Fibroblast of skin of right biceps (primary cell): ENCODE measurements around the gene USP24.
A peak's percentile ranks its signal among the peaks of the same experiment; 100 is the strongest.

Experiments
- DNase-seq: peaks from one replicate; pipeline ENCODE4 v3.0.0-alpha.2; 2013

USP24 gene, protein sequence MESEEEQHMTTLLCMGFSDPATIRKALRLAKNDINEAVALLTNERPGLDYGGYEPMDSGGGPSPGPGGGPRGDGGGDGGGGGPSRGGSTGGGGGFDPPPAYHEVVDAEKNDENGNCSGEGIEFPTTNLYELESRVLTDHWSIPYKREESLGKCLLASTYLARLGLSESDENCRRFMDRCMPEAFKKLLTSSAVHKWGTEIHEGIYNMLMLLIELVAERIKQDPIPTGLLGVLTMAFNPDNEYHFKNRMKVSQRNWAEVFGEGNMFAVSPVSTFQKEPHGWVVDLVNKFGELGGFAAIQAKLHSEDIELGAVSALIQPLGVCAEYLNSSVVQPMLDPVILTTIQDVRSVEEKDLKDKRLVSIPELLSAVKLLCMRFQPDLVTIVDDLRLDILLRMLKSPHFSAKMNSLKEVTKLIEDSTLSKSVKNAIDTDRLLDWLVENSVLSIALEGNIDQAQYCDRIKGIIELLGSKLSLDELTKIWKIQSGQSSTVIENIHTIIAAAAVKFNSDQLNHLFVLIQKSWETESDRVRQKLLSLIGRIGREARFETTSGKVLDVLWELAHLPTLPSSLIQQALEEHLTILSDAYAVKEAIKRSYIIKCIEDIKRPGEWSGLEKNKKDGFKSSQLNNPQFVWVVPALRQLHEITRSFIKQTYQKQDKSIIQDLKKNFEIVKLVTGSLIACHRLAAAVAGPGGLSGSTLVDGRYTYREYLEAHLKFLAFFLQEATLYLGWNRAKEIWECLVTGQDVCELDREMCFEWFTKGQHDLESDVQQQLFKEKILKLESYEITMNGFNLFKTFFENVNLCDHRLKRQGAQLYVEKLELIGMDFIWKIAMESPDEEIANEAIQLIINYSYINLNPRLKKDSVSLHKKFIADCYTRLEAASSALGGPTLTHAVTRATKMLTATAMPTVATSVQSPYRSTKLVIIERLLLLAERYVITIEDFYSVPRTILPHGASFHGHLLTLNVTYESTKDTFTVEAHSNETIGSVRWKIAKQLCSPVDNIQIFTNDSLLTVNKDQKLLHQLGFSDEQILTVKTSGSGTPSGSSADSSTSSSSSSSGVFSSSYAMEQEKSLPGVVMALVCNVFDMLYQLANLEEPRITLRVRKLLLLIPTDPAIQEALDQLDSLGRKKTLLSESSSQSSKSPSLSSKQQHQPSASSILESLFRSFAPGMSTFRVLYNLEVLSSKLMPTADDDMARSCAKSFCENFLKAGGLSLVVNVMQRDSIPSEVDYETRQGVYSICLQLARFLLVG (N-terminal part only)

DNA sequence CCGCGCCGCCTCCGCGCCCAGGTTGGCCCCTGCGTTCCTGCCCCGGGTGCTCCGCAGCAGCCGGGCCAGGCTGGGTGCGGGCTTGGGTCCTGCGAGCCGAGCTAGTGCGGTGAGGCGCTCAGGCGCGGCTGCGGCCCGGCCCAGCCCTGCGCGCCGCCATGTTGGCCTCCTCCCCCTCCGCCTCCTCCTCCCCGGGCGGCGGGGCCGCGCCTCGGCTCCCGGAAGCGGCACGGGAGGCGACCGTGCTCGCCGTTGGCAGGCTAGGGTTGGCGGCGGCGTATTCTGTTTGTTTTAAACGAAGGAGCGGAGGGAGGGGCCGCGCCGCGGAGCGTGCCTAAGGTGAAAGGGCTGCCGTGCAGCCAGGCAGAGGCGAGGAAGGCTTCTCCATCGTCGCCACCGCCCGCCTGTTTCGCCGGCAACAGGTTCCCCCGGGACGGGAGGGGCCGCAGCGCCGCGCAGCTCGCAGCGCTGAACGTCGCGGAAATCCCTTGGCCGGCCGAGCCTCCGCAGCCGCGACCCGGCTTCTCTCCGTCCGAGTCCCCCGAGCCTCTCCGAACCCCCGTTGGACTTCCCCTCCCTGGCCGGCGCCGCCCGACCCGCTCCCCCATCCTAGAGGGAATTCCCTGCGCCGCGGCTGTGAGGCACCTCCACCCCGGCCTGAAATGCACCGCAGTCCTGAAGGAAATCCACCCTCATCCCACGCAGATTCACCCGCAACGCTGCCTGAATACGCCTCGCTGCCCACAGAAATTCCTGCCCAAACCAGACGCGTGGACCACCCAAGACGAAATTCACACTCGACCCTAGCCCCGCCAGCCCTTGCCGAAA, at the start of gene USP24:
Gene USP24, minus strand, starts transcription at position 171 of the 828 bp plus-strand sequence. CDS start 251 bp downstream, outside the sequence.
- DNase-seq: peak; percentile 75

DNA sequence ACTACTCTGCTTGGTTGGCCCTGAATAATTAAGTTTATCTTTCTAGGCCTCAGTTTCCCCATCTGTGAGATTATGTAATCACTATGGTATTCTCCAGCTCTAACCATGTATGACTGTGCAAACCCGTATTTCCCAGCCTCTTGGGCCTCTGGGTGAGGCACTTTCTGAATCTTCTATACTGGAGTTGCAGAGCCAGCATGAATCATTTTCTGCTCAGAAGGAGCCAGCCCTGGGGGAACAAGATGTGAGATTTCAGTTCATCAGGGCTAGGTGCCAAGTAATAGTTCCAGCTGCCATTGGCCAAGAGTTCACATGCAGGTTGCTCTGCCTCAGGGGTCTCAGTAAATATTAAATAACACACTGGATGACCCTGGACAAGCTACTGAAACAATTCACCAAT, 47.7 kb upstream of the USP24 start:
- DNase-seq: peak; percentile 51

DNA sequence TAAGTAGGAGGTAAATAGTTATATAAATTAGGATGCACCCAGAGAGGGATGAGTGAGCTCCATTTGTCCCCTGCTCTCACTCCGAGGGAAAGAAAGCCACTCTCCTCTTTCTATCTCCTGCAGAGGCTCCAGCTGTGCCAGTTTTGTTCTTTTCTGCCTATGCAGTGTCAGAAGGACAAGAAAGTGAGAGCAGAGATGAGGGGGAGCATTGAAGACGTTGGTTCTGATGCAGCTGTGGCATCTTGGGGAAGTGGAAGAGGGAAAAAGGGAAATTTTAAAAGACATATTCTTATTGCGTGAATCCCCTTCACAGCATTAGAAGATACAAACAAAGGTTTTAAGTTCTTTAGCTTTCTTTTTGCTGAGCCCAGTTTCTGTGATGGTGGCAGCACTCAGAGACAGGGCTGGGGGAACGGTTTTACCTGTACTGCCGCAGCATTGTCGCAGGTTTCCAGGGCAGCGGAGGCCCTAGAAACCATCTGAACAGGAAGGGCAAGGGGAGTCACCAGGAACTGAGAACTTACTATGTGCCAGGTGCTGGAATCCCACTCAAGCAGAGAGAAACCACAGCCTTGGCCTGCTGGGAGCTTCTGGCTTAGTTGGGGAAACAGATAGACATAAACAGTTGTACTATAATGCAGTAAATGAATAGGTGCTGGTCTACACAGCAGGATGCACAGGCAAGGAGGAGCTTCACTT, 44.9 kb upstream of the USP24 start:
- no peak for DNase-seq

DNA sequence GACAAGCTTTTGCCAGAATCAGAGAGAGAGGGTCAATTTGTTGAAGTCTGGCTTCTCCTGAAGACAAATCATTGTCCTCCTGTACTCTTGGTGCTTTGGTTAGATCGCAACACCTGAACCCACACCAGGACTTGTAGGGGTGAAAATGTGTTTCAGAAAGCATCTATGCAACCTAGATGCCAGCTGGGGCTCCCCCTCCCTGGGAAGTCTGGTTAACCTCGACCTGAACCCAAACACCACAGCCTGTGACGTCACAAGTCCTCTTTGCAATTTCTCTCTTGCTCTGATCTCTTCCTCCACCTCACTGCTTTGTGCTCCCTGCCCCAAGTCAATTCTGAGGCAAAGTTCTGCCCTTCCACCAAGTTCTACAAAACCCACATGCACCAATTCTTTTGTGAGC, 42.8 kb upstream of the USP24 start:
- no peak for DNase-seq

DNA sequence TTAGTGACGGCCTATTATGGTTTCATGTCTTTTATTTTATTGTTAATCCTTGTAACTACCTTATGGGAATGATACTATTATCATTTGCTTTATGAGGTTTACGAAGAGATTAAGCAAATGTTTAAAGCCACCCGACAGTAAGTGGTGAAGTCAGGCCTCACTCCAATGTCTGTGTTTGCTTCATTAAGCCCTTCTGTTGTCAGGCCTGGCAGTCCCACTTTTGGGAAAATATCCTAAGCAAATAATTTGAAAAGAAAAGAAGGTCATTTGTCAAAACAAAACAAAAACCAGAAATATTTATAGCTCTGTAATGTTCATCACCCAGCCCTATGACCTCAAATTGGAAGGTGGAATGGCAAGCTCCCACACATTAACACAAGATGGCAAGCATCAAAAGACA, 40.7 kb upstream of the USP24 start:
- no peak for DNase-seq

DNA sequence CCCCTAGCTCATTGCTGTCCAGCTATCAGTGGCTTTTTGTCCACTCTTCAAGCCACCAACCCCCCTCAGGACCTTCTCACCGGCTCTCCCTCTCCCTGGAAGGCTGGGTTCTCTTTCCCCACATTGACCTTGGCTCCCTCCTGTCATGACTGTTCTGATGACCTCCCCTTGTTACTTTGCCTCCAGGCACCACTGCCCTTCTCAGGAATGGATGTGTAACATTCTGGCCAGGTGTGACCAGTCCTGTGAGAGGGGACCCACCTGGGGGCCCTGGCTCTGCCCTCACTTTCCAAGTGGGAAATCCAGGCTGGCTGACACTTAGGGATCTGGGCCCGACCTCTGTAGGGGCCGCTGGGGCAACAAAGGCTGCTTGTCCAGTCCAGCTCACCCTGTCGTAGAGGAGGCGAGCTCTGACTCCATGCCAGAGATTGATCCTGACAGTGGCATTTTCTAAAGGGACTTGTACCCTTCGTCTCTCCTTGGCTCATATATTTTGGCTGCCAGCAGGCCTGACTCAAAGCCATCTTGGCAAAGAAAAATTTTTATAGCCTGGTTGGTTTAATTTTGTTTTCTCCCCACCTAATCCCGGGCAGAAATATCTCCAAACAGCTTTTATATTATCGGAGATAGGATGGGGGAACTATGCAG, 37.9 kb upstream of the USP24 start:
- DNase-seq: no peak

DNA sequence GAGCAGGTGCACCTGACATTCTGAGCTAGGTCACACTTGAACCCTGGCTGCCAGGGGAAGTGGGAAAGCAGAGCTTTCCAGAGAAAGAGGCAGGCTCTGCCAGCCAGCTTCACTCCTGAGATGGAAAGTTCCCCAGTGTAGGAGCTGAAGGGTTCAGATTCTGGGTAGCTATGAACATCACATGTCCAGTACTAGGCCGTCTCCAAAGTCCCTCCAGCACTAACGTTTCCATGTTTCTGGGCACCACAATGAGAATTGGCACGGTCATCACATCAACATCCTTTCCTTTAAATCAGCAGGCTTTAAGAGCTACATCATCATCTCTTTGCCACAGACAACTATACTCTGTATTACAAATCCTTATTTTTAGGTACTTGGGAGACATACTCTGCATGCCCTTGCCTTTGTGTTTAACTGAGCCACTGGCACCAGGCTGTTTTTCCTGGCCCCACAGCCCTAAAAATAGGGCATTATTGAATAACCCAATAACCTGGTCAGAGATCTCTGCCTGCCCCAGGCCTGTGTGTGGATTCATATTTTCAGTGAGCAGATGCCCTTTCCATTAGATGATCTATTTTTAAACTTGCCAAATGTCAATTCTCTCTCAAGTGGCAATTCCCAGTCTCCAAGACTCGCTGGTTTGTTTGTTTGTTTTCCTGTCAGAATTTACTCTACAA, 35.4 kb upstream of the USP24 start:
- DNase-seq: no peak

DNA sequence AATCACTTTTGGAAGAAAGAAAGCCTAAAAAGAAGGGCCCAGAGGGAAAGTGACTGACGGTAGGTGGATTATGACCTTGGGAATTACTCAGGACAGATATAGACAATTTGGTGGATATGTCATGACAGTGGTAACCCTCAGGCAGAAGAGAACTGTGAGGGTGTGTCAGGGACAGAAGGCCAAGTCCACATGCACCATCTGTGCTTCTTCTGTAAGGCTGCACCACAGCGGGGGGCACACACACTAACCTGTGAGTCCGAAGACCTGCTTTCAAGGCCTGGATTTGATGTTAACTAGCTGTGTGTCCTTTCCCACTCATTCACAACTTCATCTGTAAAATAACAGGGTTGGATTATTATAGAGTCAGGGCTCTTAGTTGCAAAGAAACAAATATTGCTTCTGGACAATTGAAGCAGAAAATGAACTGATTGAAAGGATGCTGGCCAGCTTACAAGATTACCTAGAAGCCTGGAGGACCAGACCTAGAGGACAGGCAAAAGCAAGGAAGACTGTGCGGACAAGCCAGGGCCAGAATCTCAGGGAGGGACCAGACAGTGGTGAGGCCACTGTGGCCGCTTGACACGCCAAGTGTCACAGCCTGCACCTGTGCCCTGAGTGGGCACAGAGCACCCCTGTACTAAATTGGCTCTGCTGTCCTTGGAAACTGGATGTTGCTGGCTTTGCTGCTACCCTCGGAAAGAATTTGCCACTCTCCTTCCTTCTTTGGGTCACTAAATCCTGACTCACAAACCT, 34.7 kb upstream of the USP24 start:
- DNase-seq: no peak

DNA sequence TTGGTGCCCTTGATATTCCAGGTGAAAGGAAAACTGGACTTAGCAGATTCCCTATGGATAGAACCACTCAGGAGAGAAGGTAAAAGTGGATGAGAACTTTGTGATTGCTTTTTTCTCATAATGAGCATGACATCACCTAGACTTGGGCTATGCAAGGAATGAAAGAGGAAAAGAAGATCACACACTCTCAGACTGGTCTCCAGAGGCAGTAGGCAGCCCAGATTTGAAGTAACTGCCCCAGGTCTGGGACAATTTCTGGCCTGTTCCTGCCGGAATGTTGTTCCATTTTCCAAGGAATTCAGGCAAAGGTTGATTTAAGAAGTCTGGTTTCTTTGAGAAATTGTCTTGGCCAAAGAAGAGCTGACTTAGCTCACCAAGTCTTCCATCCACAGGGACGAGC, 31.7 kb upstream of the USP24 start:
- no peak for DNase-seq

DNA sequence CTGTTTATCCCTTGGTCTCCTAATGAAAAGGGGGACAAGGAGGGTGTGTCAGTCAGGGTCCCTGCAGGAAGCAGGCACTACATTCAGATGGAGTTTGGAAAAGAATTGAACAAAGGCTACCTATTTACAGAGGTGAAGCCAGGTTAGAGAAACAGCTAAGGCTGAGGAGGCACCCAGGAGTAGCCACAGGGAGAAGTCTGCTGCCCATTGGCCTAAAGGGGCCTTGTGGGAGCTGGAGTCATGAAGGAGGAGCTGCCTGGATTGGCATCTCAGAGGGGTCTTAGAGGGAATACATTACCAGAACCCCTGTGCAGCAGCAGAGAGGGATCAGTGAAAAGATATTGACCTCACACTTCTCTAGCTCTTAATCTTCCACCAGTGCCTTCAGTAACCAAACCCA, 31.2 kb upstream of the USP24 start:
- no peak for DNase-seq

DNA sequence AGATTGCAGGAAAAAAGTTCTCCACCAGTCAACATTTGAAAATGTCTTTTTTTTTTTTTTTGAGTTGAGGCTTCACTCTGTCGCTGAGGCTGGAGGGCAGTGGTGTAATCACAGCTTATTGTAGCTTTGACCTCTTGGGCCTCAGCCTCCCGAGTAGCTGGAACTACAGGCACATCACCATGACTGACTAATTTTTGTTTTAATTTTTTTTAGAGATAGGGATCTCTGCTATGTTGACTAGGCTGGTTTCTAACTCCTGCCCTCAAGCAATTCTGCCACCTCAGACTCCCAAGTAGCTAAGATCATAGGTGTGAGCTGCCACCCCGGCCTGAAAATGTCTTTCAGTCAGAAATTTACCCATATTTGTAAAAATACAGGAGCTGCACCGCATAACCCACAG, 30.6 kb upstream of the USP24 start:
- DNase-seq: no peak

DNA sequence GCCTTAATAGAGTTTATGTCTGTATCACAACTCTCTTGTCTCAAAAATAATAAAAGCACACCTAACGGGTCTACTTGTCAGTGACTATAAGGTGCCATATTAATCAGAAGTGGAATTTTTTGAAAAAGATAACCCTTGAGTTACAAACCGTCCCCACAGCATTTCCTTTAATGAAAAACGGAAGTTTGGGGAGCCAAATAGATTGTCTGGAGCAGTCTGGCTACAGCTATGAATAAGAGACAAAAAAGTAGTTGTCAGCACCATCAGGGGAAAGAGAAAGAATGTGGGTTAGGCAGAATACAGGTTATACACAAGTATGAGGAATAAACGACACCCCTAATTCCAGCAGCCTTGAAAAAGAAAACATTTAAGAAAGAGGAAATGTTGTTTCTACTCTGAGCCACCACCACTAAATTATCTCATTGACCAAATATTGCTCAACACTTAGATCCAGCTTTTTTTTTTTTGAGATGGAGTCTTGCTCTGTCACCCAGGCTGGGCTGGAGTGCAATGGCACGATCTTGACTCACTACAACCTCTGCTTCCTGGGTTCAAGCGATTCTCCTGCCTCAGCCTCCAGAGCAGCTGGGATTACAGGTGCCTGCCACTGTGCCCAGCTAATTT, 29.4 kb upstream of the USP24 start:
- peak; percentile 50 for DNase-seq

DNA sequence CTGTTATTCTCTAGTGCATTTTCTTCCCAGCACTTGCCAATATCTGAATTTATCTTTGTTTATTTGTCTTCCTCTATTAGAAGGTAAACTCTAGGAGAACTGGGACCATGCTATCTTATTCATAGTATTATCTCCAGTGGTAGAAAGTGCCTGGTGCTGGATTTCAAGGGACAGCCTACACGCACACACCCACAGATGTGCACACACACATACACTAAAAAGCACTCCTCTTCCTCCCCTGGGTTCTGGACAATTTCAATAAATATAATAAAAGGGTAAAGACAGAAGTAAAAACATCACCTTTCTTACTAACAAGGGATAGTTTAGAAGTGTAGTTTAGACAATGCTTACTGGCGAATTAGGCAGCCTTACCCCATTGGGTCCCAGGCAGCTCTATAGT, 28.5 kb upstream of the USP24 start:
- DNase-seq: no peak

DNA sequence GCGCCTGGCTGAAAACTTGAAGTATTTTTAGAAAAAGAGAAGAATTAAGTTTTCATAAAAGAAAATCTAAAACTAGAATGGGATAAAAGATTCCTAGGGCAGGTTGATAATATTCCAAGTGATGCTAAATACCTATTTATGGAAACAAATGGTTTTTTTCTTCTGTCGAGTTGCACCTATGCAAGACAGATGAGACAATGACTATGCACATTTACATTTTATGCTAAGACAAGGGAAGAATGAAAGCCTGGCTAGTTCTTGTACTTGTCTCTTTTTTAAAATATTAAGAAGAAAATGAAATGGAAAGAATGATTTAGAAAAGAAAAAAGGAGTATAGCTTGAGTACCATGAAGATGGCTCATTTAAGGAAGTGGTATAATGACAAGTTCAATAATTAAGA, 24.4 kb upstream of the USP24 start:
- DNase-seq: no peak

DNA sequence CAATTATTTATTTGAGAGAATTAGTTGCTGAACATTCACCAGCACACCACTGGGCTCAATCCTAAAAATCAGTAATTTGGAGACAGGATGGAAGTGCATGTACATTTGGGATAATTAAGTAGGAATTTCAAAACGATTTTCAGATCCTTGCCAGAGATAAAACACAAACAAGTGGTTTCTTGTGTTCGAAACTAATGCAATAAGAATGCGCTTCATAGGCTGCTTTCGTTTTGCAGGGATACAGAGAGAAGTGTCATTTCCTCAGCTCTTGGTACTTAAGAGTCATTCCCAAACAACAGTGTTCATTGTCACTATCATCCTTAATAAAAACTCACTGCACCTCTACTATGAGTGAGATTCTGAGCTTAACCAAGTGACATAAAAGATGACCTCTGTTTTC, 20.6 kb upstream of the USP24 start:
- DNase-seq: peak; percentile 87

DNA sequence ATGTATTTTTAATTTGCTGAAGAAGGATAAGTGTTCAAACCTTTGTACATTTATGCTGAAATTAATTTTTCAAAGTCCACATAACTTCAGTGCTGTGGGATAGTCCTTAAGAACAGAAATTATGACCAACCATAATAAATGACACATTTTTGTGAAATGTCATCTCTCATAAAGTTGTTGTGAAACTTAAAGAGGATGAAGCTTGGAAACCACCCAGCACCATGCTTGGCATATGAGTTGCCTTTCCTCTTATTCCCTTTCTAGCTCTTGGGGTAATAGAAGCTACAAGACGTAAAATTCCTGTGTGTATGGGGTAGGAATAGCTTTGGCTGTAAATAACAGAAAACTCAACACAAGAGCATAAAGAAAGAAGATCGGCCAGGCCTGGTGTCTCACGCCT, 18.9 kb upstream of the USP24 start:
- DNase-seq: peak; percentile 78

DNA sequence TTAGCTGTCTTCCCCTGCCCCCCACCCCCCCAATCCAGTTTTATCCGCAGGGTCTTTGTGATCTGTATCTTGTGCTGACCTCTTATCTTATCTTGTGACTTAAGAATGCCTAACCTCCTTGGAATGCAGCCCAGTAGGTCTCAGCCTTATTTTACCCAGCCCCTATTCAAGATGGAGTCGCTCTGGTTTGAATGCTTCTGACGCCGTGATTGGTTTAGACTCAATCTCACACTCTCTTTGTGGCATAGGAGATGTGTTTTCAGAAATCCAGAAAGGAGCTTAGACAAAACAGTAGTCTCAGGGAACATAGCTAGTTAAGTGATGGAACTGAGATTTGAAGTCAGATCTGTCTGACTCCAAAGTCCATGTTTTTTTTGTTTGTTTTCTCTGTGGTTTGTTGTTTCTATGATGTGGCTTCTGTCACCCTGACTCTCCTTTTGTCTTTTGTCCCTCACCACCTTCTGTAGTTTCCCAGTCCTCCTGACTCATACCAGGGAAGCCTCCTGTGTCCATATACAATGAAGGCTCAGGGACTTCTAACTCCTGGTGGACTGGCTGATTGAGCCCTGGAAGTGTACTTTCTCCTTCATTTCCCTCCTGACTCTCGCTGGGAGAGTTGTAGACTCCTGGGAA, 18.1 kb upstream of the USP24 start:
- peak; percentile 33 for DNase-seq

DNA sequence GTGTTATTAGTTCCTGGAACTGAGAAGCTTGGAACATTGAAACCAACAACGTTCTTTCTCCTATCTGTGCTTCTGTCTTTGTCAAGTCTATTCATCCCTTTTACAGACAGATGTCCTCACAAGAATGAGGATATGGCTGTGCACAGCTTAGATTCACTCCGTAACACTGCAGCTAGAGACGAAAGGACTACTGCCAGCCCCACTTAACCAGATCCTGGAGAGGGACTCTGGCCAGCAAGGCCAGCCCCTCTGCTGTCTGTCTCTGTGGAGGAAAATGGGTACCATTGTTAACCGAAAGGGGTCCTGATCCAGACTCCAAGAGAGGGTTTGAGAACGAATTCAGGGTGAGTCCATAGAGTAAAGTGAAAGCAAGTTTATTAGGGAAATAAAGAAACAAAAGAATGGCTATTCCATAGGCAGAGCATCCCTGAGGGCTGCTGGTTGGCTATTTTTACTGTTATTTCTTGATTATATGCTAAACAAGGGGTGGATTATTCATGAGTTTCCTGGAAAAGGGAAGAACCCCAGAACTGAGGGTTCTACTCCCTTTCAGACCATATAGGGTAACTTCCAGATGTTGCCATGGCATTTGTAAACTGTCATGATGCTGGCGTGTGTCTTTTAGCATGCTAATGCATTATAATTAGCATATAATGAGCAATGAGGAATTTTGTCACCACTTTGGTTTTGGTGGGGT, 17.4 kb upstream of the USP24 start:
- no peak for DNase-seq
